AG04449 (cell line): ENCODE measurements around the gene ZNF888.

ENCODE experiments used
- CTCF ChIA-PET: fragments of 350-600 bp; formaldehyde crosslinking; extraction: SDS; loops from one replicate; lab custom pipeline; 2021; ENCODE audit warnings: antibody characterized with exemption; lab: Yijun Ruan, JAX
- POLR2A ChIA-PET: fragments of 400-600, 350-600 bp; formaldehyde crosslinking; extraction: SDS; loops from one replicate; lab custom pipeline; 2020; ENCODE audit warnings: antibody characterized with exemption, inconsistent platforms; lab: Yijun Ruan, JAX
- DNase-seq: peaks from one replicate; pipeline ENCODE4 v3.0.0-alpha.2; 2010; ENCODE audit warnings: low read depth, low spot score
- H3K4me3 ChIP-seq: 2 replicates; pipeline ENCODE4 v1.5.1; 2011; ENCODE audit warnings: low read depth, mild to moderate bottlenecking, control low read depth, low read length
- TF ChIP-seq, protein P1 (sequence below): IDR thresholded peaks from one replicate; pipeline ENCODE4 v1.5.1; 2011; ENCODE audit warnings: mild to moderate bottlenecking, moderate library complexity, low read length, control low read depth, inconsistent platforms; ENCODE audit not compliant: insufficient read depth; ENCODE audit errors: missing control alignments

ZNF888 gene

GRCh38 chr19:52959613-52960295, 36.5 kb upstream of the ZNF888 start:
- TF ChIP-seq, protein P1, sequence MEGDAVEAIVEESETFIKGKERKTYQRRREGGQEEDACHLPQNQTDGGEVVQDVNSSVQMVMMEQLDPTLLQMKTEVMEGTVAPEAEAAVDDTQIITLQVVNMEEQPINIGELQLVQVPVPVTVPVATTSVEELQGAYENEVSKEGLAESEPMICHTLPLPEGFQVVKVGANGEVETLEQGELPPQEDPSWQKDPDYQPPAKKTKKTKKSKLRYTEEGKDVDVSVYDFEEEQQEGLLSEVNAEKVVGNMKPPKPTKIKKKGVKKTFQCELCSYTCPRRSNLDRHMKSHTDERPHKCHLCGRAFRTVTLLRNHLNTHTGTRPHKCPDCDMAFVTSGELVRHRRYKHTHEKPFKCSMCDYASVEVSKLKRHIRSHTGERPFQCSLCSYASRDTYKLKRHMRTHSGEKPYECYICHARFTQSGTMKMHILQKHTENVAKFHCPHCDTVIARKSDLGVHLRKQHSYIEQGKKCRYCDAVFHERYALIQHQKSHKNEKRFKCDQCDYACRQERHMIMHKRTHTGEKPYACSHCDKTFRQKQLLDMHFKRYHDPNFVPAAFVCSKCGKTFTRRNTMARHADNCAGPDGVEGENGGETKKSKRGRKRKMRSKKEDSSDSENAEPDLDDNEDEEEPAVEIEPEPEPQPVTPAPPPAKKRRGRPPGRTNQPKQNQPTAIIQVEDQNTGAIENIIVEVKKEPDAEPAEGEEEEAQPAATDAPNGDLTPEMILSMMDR: no peak
- no peak for DNase-seq
- ChIA-PET CTCF (interaction anchor here (1.1 kb wide), 1 partner anchor 34 kb away, joined by 3 read pairs; no protein-coding TSS in a partner anchor), POLR2A (no interaction called here)
- H3K4me3 ChIP-seq: no peak overlapping the region

- POLR2A ChIA-PET: no interaction called here
- TF ChIP-seq, protein P1: no peak
- CTCF ChIA-PET: no interaction called here
- H3K4me3 ChIP-seq: no peak overlapping the region
- DNase-seq: no peak
Observed at GRCh38 chr19:52957591-52957990, 34.4 kb upstream of the ZNF888 start.

DNA sequence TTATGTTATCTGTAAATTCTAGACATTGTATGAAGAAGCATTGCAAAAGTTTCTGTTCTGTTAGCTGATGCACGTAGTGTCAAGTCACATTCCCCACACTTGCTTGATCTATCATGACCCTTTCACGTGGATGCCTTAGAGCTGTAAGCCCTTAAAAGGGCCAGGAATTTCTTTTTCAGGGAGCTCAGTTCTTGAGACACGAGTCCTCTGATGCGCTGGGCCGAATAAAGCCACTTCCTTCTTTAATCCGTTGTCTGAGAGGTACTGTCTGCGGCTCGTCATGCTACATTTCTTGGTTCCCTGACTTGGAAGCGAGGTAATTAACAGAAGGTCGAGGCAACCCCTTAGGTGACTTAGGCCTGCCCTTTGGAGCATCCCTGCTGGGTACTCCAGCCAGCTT, 33.7 kb upstream of the ZNF888 start:
- POLR2A ChIA-PET: no interaction called here
- TF ChIP-seq, protein P1: no peak
- CTCF ChIA-PET: no interaction called here
- no peak for DNase-seq
- H3K4me3 ChIP-seq: no peak overlapping the region

DNA sequence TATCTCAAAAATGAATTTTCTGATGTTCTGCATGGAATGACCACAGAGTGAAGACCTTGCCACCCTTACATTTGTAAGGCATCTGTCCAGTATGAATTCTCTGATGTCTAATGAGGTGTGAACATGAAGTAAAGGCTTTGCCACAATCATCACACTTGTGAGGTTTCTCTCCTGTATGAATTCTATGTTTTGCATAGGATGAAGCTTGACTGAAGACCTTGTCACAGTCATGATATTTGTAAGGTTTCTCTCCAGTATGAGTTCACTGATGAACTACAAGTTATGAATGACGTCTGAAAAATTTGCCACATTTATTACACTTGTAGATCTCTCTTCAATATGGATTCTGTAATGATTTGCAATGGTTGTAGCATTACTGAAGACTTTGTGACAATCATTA, 26.2 kb upstream of the ZNF888 start:
- TF ChIP-seq, protein P1: no peak
- ChIA-PET CTCF (no interaction called here), POLR2A (no interaction called here)
- DNase-seq: no peak
- no peak overlapping the region for H3K4me3 ChIP-seq

DNA sequence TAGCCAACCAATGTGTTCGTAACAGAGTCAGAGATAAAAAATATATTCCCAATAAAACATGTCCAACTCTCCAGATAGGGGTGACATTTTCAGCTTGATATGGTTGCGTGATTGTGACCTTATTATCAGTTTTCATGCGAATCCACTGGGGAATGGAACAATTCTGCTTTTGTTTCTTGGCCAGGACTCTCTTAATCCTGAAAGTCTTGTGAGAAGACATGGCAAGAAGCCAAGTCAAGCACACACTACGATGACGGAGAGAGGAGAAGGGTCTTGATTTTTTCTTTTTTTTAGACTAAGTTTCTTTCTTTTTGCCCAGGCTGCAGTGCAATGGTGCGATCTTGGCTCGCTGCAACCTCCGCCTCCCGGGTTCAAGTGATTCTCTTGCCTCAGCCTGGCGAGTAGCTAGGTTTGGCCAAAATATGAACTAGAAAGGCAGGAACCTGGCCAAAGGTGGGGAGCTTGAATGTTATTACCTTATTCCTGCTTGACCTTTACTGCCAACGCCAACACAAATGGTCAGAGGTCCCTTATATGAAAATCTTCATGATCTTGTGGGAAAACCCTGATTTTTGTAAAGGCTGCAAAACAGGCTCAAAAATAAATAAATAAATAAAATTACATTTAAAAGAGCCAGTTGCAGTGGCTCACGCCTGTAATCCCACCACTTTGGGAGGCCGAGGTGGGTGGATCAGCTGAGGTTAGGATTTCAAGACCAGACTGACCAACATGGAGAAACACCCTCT, 25.0 kb upstream of the ZNF888 start:
- H3K4me3 ChIP-seq: no peak overlapping the region
- ChIA-PET CTCF (no interaction called here), POLR2A (no interaction called here)
- DNase-seq: no peak
- TF ChIP-seq, protein P1: no peak
